ENCODE results near the gene SLC66A3.

Gene SLC66A3

DNA sequence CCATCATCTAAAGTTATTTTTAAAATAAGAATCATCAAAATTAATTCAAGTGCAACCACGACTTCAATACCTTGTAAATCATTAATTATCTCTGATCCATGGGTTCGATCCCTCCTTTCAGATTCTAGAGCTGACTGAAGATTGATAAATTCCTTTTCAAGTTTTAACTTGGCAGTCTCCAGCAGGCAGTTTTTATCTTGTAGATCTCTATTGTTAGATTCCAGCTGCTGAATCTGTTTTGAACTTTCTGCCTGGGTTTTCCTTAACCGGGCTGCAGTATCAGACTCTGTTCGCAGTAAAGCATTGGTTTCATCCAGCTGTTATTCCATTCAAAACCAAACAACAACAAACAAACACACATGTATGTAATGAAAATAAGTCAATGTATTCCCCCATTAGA is 59.5 kb downstream of the SLC66A3 start:
- DNase-seq (ENCODE audit: low read depth) = no peak

DNA sequence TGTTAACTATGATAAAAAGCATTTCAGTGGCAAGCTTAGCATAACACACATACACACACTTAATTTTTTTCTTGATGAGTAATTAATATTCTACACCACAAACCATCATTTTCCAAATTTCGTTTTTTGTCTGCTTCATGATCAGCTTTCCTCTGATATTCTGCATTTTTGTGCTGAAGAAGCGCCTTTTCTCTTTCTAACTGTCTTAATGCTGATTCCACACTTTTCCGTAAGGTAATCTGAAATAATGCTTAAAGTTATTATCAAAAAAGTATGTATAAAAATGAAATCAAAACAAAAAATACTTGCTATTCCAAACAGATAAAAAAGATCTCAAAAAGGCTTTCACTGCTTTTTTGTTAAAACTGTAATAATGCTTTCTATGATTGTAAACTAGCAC is 60.1 kb downstream of the SLC66A3 start:
- no peak for DNase-seq (ENCODE audit: low read depth)

DNA sequence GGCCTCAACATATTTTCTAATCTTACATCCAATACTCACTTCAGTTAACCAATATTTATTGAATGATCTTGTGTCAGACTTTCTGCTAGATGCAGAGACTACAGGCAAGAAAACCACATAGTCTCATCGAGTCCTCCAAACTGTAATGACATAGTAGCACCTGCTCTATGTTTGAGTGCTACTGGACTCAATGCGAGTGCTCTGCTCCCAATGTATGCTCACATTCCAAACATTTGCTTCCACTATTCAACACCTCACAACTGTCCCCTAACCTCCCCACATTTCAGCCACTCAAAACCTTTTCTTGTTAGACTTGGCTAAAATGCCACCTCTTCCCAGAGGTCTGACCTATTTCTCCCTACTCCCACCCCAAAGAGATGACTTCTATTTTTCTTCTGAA is 65.2 kb downstream of the SLC66A3 start:
- no peak for DNase-seq (ENCODE audit: low read depth)

DNA sequence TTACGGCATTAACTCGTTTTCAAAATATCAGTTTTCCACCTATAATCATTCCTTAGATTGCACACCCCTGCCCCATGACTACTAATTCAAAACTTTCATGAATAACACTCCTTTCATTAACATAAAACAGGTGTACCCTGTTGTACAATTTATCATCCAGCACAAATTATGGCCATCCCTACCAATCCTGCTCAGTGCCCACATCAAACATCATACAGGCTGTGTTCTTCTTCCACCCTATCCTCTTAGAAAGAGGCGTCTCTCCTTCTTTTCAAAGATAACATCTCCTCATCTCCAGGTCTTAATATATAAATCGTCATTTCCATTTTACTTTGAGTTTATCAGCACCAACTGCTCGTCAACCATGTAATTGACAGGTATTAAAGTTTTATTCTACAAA is 67.6 kb downstream of the SLC66A3 start:
- no peak for DNase-seq (ENCODE audit: low read depth)

DNA sequence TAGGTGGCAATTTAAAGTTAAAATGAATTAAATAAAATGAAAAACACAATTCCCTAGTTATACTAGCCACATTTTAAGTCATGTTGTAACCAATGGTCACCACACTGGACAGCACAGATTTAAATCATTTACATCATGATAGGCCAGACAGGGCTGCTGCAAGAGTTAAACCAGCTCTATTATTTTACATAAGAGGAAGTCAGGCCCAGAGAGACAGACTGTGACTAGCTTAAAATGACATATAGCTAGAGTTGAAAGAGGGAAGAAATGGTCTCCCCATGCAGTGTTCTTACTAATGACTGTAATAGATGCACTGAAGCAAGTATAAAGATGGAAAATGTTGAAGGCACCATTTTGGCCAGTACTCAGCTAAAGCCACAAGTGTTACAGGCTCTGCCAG is 69.6 kb downstream of the SLC66A3 start:
- no peak for DNase-seq (ENCODE audit: low read depth)

DNA sequence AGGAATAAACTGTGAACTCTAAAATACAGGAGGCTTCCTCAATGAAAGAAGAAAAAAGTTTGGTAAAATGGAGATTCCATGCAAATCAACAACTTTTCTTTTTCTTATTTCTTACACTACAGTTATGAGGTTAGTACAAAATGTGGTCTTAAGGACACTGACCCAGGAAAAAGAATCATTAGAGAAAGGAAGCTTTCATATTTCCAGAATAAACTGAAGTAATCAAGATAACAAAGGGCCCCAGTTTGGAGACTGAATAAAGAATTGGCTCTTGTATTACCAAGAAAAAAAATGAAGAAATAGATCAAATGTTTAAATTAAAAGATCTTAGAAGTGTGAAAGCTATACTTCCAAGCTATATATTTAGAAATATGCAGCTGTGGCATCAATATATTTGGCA is 72.3 kb downstream of the SLC66A3 start:
- DNase-seq (ENCODE audit: low read depth) = no peak
